Measurements from ENCODE around the gene MINK1.

MINK1 gene

DNA sequence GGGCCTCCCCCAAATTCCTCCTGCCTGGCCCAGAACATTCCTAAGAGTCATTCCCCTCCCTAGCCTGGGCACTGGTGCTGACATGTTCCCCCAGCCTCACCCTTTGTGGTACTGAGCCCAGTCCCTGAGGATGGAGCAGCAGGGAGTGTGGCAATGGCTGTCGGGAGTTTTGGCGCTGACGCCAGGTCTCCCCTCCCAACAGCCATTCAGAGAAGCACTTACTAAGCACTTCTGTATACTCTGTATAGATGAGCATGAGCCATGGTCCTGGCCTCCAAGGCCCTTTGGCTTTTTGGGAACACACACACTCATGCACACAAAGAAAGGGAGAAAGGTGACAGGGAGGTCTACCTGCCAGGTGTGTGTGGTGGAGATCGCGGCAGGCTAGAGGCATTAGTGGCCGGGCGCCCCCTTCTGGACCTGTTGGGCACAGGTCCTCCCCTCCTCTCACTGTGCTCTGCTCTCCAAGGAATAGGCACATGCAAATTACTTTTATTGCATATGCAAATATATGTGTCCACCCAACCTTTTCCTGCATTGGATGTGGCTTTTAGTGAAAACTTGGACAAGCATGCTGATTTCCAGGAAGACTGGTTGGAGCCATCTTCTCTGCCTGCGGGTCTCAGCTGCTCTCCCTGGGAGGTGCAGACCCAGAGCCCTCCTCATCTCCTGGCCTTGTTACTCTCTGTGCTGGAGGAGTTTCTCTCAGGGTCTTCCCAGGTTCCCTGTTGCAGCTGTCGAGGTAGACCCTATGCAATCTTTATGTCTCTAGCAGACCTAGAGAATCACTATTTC, 48.8 kb downstream of the MINK1 start:
- DNase-seq: peak; percentile 67 to 69

DNA sequence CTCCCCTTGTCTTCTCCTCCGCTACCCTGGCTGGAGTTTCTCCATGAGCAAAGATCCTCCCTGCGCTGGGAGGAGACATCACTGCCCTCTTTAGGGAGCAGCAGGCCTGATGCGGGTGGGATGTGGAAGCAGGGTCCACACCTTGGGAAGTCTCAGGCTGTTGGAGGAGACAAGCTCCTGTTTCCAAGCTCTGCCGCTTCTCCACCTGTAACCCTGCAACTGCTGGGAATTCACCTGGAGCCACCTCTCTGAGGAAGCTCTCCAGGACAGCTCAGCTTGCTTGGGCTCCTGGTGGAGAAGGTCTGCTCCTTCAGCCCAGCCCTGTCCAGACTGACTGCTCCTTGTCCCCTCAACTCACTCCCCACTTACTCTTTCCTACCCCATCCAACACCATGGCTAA, 51.3 kb downstream of the MINK1 start:
- no peak for DNase-seq

DNA sequence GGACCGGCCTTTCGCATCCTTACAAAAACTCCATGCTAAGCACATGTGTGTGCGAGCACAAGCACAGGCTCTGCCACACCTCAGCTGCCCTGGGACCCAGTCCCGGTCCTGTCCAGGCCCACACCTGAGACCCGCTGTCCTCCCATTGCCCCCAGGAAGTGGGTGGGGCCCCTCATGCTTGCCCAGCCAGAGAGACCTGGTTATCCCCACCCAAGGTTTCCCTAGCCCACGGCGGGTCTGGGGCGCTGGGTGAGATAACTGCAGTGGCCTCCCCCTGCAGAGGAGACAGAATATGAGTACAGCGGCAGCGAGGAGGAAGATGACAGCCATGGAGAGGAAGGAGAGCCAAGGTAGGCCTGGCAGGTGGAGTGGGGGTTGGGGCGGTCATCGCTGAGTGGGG, 53.7 kb downstream of the MINK1 start:
- DNase-seq: no peak

DNA sequence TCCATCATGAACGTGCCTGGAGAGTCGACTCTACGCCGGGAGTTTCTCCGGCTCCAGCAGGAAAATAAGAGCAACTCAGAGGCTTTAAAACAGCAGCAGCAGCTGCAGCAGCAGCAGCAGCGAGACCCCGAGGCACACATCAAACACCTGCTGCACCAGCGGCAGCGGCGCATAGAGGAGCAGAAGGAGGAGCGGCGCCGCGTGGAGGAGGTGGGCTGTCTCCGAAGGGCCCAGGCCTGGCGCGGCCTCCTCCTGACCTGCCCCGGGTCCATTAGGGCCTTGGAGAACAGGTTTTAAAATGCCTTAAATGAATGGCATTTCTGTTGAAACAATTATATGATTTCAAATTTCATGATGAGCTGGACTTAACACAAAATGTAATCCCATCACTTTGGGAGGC, 54.4 kb downstream of the MINK1 start:
- no peak for DNase-seq

DNA sequence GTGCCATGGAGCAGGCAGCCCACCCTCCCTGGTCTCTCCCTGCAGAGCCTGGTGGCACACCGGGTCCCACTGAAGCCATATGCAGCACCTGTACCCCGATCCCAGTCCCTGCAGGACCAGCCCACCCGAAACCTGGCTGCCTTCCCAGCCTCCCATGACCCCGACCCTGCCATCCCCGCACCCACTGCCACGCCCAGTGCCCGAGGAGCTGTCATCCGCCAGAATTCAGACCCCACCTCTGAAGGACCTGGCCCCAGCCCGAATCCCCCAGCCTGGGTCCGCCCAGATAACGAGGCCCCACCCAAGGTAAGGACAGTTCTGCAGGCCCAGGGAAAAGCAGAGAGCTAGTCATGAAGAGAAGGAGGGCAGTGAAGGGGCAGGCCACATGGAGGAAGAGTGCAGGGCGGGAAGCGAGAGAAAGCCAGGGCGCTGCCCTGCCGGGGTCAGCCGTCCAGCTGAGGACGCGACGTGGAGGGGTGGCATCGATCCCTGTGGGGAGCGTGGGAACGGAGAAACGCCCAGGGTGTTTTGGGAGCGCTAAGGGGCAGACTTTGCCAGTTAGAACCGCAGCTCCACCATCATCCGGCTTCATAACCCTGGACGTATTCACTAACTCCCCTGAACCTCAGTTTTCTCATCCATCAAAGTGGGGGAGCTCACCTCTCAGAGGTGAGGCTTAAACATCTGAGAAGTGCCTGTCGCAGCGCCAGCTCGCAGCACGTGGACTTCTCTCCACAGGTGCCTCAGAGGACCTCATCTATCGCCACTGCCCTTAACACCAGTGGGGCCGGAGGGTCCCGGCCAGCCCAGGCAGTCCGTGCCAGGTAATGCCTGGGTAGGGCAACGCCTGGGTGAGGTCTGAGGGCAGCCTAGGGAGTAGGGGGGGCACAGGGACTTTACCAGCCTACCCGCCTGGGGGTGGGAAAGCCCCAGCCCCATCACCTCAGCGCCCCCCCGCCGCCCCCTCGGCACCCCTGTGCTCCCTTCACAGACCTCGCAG, 58.6 kb downstream of the MINK1 start:
- no peak for DNase-seq

DNA sequence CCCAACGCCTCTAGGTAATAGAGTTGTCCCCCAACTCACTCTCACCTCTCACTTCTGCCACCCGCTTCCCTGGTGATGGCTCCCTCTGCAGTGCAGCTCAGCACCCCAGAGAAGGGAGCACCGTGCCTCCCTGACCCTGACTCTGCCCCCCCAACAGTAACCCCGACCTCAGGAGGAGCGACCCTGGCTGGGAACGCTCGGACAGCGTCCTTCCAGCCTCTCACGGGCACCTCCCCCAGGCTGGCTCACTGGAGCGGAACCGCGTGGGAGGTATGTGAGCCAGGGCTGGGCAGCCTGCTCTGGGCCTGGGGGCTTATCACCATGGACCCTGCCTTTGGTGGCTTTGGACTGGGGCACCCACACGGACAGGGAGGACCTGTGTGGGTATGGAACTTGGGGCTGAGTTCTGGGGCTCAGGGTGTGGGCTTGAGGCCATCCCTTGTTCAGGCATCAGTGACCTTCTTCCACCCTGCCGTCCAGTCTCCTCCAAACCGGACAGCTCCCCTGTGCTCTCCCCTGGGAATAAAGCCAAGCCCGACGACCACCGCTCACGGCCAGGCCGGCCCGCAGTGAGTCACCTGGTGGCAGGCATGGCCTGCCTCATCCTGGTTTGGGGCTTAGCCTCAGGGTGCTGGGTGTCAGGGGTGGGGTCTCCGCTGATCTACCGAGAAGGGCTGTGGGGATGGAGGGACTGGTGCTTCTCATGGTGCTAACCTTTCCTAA, 59.5 kb downstream of the MINK1 start:
- no peak for DNase-seq

DNA sequence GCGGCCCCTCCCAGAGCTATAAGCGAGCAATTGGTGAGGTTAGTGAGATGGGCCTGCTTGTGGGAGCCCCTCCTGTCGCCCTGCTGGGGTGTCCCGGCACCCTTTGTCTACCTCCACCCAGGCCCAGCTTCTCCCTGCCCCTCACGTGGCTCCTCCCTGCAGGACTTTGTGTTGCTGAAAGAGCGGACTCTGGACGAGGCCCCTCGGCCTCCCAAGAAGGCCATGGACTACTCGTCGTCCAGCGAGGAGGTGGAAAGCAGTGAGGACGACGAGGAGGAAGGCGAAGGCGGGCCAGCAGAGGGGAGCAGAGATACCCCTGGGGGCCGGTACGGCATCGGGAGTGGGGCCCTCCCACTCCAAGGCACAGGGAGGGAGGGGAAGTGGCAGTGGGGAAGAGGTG, 60.1 kb downstream of the MINK1 start:
- no peak for DNase-seq

DNA sequence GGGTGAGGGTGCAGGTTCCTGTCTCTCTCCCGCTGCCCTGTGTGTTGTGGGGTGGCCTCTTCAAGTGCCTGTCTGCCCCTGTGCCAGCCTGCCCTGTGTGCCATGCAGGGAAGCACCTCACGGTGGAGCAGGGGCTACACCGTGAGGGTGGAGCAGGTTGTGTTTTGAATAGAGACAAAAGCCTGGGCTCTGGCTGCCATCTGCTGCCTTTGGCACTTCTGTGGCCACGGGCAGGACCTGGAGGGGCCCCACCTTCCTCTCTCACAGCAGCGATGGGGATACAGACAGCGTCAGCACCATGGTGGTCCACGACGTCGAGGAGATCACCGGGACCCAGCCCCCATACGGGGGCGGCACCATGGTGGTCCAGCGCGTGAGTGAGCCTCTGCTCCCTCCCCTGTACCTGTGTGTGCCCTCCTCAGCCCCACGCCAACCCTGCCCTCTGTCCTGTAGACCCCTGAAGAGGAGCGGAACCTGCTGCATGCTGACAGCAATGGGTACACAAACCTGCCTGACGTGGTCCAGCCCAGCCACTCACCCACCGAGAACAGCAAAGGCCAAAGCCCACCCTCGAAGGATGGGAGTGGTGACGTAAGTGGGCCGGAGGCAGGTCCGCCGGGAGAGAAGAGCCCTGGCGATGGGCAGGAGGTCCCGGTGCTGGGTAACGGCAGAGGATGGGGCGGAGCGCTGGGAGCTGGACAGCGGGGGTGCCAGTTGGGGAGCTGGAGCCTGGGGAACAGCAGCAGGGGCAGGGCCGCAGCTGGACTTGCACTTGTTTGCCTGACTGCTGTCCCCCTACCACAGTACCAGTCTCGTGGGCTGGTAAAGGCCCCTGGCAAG, 60.8 kb downstream of the MINK1 start:
- DNase-seq: no peak

DNA sequence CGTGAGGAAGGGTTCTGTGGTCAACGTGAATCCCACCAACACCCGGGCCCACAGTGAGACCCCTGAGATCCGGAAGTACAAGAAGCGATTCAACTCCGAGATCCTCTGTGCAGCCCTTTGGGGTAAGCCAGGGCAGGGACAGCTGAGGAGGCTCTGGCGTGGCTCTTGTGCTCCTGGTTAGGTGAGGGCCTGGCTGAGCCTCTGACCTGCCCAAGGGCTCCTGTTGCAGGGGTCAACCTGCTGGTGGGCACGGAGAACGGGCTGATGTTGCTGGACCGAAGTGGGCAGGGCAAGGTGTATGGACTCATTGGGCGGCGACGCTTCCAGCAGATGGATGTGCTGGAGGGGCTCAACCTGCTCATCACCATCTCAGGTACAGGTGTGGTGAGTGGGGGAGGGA, 62.0 kb downstream of the MINK1 start:
- DNase-seq: no peak

DNA sequence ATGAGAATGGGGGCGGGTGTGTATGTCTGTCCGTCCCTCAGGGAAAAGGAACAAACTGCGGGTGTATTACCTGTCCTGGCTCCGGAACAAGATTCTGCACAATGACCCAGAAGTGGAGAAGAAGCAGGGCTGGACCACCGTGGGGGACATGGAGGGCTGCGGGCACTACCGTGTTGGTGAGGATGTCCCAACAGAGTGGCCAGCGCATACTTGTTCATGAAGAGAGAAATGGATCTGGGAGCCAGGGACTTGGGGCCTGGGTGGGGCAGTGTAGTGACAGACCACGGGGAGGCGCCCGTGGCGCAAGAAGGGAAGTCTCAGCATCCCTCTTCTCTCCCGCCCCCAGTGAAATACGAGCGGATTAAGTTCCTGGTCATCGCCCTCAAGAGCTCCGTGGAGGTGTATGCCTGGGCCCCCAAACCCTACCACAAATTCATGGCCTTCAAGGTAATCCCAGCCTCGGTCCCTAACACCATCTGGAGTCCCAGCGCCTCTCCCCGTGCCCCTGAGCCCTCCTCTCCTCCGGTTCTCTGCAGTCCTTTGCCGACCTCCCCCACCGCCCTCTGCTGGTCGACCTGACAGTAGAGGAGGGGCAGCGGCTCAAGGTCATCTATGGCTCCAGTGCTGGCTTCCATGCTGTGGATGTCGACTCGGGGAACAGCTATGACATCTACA, 62.7 kb downstream of the MINK1 start:
- DNase-seq: no peak

DNA sequence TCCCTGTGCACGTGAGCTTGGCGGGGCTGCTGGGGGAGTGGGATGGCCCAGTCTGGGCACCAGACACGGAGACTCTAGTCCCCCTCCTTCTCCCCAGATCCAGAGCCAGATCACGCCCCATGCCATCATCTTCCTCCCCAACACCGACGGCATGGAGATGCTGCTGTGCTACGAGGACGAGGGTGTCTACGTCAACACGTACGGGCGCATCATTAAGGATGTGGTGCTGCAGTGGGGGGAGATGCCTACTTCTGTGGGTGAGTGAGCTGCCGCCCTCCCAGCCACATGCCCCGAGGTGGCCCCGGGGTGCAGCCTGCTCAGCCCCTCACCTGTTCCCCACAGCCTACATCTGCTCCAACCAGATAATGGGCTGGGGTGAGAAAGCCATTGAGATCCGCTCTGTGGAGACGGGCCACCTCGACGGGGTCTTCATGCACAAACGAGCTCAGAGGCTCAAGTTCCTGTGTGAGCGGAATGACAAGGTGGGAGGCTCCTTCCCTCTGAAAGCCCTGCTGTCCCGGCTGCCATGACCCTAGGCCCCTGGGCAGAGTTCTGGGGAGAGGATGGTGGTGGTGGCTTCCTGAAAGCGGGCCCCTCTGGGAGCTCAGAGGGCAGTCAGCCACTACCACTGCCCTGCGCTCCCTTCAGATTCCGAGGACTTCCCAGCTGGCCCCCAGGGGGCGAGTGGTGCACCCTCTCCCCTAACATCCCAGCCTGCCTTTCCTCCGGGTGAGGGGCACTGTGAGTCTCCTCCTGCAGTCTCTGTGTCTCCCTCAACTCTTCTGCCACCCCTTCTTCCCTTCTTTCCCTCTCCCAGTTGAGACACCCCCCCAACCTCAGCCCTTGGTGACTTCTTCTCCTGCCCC, 63.4 kb downstream of the MINK1 start:
- no peak for DNase-seq

DNA sequence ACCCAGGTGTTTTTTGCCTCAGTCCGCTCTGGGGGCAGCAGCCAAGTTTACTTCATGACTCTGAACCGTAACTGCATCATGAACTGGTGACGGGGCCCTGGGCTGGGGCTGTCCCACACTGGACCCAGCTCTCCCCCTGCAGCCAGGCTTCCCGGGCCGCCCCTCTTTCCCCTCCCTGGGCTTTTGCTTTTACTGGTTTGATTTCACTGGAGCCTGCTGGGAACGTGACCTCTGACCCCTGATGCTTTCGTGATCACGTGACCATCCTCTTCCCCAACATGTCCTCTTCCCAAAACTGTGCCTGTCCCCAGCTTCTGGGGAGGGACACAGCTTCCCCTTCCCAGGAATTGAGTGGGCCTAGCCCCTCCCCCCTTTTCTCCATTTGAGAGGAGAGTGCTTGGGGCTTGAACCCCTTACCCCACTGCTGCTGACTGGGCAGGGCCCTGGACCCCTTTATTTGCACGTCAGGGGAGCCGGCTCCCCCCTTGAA, 64.1 kb downstream of the MINK1 start:
- no peak for DNase-seq

DNA sequence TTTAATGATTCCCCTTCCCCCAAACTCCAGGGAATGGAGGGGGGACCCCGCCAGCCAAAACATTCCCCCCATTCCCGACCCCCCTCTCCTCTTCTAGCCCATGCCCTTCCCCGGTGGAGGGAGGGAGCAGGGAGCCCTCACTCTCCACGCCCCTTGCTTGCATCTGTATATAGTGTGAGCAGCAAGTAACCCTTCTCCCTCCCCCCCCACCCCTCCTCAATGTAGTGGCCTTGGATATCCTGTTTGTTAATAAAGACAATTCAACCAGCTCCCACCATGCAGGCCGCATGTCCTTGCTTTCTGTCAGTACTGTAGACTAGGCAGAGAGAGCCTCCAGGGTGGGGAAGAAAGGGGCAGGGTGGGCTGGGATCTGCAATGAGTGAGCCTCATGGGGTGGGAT, 64.6 kb downstream of the MINK1 start:
- DNase-seq: no peak

DNA sequence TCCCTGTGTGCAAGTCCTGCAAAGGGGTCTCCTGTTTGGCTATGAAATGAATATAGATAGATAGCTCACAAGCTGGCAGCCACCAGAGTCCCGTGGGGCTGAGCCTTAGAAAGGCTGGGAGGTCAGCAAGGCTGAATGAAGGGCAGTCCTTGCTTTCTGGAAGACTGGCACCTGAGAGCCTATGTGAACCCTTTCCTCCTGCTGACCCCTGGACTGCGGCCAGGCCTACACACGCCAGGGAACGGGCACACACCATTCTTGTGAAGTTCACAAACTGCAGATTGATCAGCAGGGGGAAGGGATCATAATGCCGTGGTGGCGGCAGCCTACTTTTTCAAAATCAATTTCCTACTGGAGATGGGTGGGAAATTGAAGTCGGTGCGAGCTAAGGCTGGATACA, 65.2 kb downstream of the MINK1 start:
- no peak for DNase-seq

DNA sequence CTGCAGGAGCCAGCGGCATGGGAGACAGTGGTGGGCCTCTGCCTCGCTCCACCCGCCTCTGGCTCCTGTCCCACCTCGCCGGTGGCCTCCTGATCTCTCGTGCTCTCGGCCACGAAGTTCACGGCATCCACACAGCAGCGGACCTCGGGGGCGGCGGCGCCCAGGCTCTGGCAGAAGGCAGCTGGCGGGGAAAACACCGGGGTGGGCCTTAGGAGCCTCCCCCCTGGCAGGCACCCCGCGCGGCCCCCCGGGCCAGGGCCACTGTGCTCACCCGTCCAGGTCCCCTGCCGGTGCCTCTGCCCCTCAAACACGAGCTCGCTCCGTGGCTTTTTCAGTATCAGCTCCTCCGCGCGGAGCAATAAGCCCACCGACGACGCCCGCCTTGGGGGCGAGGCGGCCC, 65.8 kb downstream of the MINK1 start:
- DNase-seq: no peak

DNA sequence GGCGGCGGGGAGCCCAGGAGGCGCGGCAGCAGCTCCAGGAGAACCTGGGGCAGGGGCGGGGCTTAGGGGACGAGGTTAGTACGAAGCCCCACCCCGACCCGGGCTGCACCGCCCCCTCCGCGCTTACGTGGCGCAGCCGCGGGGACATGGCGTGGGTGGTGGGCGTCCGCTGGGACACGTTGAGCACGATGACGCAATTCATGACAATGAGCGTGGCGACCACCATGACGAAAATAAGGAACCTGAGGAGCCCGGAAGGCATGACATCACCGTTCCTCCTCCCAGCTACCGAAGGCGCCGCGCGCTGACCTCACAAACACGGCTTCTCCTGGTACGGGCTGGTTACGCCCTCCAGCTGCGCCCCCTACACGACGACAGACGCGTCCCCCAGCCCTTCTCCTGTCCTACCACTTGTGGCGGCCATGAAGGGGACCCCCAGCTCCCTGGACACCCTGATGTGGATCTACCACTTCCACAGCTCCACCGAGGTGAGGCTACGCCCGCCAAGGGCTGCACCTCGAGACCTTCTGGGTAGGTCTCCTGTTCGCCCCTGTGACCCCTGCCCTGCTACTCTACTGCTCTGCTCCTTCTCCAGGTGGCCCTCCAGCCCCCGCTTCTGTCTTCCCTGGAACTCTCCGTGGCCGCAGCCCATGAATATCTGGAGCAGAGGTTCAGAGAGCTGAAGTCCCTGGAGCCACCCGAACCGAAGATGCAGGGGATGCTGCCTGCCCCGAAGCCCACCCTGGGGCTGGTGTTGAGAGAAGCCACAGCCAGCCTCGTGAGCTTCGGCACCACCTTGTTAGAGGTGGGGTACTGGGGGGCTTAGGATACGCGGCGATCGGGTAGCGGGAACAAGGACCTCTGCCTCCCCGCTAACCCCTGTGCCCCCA, 66.4 kb downstream of the MINK1 start, which contains the start of gene C17orf107:
C17orf107 (plus strand) TSS at position 196 of the 890 bp plus-strand sequence; CDS start at position 423, 227 bp downstream.
- DNase-seq: peak; percentile 94 to 97

DNA sequence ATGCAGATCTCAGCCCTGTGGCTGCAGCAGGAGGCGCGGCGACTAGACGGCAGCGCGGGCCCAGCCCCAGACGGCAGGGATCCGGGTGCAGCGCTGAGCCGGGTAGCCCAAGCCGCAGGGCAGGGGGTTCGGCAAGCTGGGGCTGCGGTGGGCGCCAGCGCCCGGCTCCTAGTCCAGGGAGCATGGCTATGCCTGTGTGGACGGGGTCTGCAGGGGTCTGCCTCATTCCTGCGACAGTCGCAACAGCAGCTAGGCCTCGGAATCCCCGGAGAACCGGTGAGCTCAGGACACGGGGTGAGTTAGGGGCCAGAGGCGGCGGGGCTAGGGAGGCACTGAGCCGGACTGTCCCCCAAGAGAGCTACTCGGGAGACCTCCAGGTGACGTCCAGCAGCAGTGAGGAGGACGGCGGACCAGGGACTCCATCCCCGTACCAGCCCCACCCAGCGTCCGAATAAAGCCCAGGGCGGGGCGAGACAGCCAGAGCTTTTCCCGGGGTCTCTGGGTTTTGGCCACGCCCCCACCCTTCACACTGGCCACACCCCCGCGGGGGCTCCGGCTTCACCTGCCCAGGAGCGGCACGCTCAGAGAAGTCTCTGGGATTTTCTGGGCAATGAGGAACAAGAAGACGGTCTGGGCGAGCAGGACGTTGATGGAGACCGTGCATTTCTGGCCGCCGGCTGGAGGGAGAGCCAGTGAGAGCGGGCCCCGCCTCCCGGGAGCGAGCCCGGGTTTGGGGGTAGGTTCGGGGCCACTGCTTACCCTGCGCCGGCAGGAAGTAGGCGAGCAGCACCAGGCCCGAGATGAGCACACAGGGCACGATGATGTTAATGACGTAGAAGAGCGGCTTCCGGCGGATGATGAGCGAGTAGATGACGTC, 67.3 kb downstream of the MINK1 start:
- DNase-seq: peak; percentile 82 to 88

DNA sequence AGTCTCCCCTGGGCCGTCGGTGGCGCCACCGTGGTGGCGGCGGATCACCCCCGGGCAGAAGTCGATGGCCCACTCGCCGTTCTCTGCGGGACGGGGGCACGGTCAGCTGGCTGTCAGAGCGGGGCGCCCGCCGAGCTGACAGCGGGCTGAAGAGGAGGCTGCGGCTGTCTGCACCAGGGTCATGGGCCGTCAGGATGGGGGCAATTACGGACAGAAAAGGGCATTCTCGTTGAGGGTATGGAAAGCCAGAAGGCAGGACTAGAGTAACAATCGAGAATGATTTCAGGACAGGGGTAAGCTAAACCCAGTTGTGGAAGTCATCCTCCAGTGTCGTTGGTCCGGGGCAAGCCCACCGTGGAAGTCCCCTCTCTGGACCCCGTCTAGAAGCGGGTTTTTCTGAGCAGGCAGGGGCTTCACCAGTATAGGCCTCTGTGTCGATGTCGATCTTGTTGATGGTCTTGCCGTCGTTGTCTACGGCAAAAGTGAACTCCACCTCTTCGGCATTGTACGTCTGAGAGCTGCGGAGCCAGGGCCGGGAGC, 68.0 kb downstream of the MINK1 start:
- DNase-seq: peak in 1 of 2 donors; percentile 32

Data from CD4-positive, alpha-beta T cell treated with Interleukin-4 for 1 hour (primary cell).